Measurements from ENCODE around the gene UQCRC1. TPM values are rescaled to one million over a fixed set of nuclear protein-coding genes. Genes with fewer than 3 reads are reported as not detected.

The UQCRC1 gene
- total and polyA plus RNA-seq, 8 donors: 78.6 to 113 (median 98.0) TPM

DNA sequence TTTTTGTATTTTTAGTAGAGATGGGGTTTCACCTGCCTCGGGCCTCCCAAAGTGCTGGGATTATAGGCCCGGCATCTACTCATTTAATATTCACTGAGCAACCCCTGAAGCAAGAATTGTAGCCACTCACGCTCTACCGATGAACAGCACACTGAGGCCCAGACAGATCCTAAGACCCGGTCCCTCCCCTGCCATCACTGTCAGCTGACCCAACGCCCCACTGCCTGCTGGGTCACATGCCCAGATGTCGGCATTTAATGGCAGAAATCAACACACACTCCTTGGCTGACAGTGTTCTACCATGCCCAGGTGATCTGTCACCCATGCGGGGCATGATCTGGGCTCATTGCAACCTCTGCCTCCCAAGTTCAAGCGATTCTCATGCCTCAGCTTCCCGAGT lies 15.3 kb upstream of the UQCRC1 start:
- Histone ChIP-seq H3K4me1 (no peaks in the 10 kb centered on the region), H3K4me3 (no peak overlapping the region), H3K36me3 (peaks cover 0 to 8% (median 0%) of the 10 kb centered on the region in 3 donors), H3K9me3 (no peaks in the 10 kb centered on the region), H3K27me3 (no peaks in the 10 kb centered on the region), H3K27ac (no peak overlapping the region)
- no peak for FAIRE-seq
- no peak for ATAC-seq
- WGBS, 2 donors: 89 to 95% methylated on average over 10 of the region's 10 CpGs
- intact Hi-C loops (cut with DNase I): no loop called here
- DNase-seq: no peak
- no peak for TF ChIP-seq CTCF (IDR thresholded peaks at IDR 0.05)

DNA sequence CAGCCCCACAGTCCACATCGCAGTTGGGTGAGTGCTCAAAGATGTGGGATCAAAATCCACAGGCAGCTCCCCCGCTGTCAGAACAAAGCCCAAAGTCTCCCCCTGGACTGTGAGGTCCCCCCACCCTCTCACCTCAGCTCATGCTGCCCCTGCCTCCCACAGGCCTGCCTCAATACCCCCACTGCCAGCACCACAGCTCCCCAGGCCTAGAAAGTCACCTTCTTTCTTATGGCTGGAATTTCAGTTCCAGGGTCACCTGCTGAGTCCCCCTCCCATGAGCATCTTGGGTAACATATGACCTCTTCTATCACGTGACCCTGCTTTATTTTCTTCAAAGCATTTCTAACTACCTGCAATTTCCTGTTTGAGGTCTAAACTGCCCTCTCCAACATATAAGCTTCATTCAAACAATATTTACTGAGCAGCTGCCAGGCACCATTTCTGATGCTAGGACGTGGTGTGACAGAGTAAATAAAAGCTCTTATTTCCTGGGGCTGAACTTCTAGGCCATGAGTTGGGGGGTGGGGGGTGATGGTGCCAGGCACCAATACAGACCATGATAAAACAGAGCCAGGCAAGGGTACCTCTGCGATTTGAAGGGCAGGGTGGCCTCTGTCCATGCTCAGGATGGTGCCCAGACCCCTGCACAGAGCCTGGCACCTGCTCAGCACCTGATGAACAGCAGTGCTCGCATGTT lies 14.6 kb upstream of the UQCRC1 start:
- FAIRE-seq (no peak), ATAC-seq (peak in 1 of 4 donors; percentile 25)

GRCh38 chr3:48621461-48621869 lies 12.0 kb upstream of the UQCRC1 start, which contains the start of gene TMEM89:
TSS of gene TMEM89 (minus strand) at chr3:48621769. CDS start at chr3:48621756, 13 bp downstream.
- FAIRE-seq: no peak
- Histone ChIP-seq H3K27ac (no peak within 1 kb of the TSS), H3K9me3 (no peaks in the 10 kb centered on the region), H3K4me1 (no peaks in the 10 kb centered on the region), H3K27me3 (no peaks in the 10 kb centered on the region), H3K4me3 (no peak within 1 kb of the TSS), H3K36me3 (peaks cover 0 to 4% (median 0%) of the 10 kb centered on the region in 3 donors)
- WGBS, 2 donors: 92 to 96% methylated on average over 14 to 19 of the region's 19 CpGs
- DNase-seq: peak in 1 of 6 donors; percentile 60
- no peak for TF ChIP-seq CTCF (IDR thresholded peaks at IDR 0.05)
- ATAC-seq: no peak
- intact Hi-C loops (cut with DNase I): no loop called here

More for the DNA sequence above, 14.6 kb upstream of the UQCRC1 start:
- H3K4me3 ChIP-seq: no peak overlapping the region
- H3K36me3 ChIP-seq: peaks cover 0 to 8% (median 0%) of the 10 kb centered on the region in 3 donors
- intact Hi-C loops (cut with DNase I): no loop called here
- no peak for TF ChIP-seq CTCF (IDR thresholded peaks at IDR 0.05)
- H3K9me3 ChIP-seq: no peaks in the 10 kb centered on the region
- H3K27me3 ChIP-seq: no peaks in the 10 kb centered on the region
- H3K27ac ChIP-seq: no peak overlapping the region
- H3K4me1 ChIP-seq: no peaks in the 10 kb centered on the region
- WGBS, 2 donors: 72 to 79% methylated on average over 6 of the region's 6 CpGs
- no peak for DNase-seq

GRCh38 chr3:48619541-48620524 lies 10.4 kb upstream of the UQCRC1 start:
- DNase-seq (peak in 3 of 6 donors; percentile 43 to 55 (median 47)), ATAC-seq (peak; percentile 44 to 67 (median 56)), FAIRE-seq (no peak)
- WGBS, 2 donors: 72 to 73% methylated on average over 7 of the region's 7 CpGs
- intact Hi-C loops (cut with DNase I): no loop called here
- TF ChIP-seq CTCF (IDR thresholded peaks at IDR 0.05): no peak
- no peaks in the 10 kb centered on the region for H3K27me3 ChIP-seq
- H3K9me3 ChIP-seq: no peaks in the 10 kb centered on the region
- no peaks in the 10 kb centered on the region for H3K36me3 ChIP-seq
- H3K4me1 ChIP-seq: no peaks in the 10 kb centered on the region
- H3K27ac ChIP-seq: peak overlapping the region in 1 of 4 donors; percentile 55
- H3K4me3 ChIP-seq: no peak overlapping the region

Measured in pancreas (tissue), 10 donors.